Tibial artery (tissue), 4 donors: ENCODE measurements around the gene NUMBL.

Source experiments
- DNase-seq, 2 donors: peaks; one replicate each; pipeline ENCODE4 v3.0.0-alpha.2; 2019
- H3K27ac ChIP-seq, 2 donors: fragments of 200-600 bp; sonication (generic) in 1 of 2; 1 replicate in 1 of 2; 2 replicates in 1 of 2; pipeline ENCODE4 v1.5.1; 2018 to 2019; ENCODE audit warnings: mild to moderate bottlenecking in 1 of 2
- H3K27me3 ChIP-seq, 2 donors: fragments of 200-600 bp; sonication (generic) in 1 of 2; one replicate each; pipeline versions ENCODE4 v1.5.1 to v1.6.0; 2016 to 2019
- H3K36me3 ChIP-seq, 3 donors: fragments of 200-600 bp; sonication (generic) in 2 of 3; one replicate each; pipeline ENCODE4 v1.5.1; 2016 to 2019; ENCODE audit warnings: mild to moderate bottlenecking in 2 of 3
- H3K4me1 ChIP-seq, 4 donors: fragments of 200-600 bp; sonication (generic) in 2 of 4; 1 replicate in 3 of 4; 2 replicates in 1 of 4; pipeline ENCODE4 v1.5.1; 2016 to 2019
- H3K4me3 ChIP-seq, 2 donors: fragments of 200-600 bp; sonication (generic) in 1 of 2; 1 replicate in 1 of 2; 2 replicates in 1 of 2; pipeline ENCODE4 v1.5.1; 2018 to 2019; ENCODE audit warnings: mild to moderate bottlenecking in 2 of 2
- H3K9me3 ChIP-seq, 3 donors: fragments of 200-600 bp; sonication (generic) in 1 of 3; one replicate each; pipeline ENCODE4 v1.5.1; 2016 to 2019
- intact Hi-C: fragments of 100-400 bp; cut with DNase I; formaldehyde crosslinking; loops from one replicate; pipeline ENCODE4 v1.15.0; 2023; ENCODE audit warnings: low total_unique reads
- TF ChIP-seq, protein P1 (sequence below), 2 experiments: fragments of 200-600 bp in 1 of 2; fragments of 450-650 bp in 1 of 2; IDR thresholded peaks; one replicate each; pipeline ENCODE4 v1.5.1; 2017 to 2019; ENCODE audit warnings: antibody characterized with exemption in 2 of 2, mild to moderate bottlenecking in 1 of 2, moderate library complexity in 1 of 2

Gene NUMBL

DNA sequence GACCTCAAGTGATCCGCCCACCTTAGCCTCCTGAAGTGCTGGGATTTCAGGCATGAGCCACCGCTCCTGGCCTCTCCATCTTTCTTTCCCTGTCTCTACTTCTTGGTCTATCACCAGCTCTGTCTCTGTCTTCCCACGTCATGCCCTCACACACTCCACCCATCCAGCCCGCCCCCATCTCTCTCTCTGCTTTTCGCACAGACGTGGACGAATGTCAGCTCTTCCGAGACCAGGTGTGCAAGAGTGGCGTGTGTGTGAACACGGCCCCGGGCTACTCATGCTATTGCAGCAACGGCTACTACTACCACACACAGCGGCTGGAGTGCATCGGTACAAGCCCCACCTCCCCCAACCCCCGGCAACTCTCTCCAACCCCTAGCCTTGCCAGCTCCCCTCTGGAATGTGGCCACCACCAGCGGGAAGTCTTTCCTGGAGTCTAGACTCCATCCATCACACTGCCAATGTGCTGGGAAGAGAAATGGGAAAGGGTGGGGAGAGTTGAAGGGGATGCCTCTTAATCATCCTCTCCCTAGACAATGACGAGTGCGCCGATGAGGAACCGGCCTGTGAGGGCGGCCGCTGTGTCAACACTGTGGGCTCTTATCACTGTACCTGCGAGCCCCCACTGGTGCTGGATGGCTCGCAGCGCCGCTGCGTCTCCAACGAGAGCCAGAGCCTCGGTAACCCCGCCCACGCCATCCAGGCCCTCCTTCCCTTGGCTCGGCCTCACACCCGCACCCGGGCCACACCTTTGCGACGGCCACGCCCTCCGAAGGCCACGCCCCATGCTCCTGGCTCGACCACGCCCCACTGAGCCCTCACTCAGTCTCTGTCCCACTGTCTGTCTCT is 66.8 kb downstream of the NUMBL start:
- H3K4me1 ChIP-seq: no peaks in the 10 kb centered on the region
- intact Hi-C loops: no loop called here
- TF ChIP-seq, protein P1, sequence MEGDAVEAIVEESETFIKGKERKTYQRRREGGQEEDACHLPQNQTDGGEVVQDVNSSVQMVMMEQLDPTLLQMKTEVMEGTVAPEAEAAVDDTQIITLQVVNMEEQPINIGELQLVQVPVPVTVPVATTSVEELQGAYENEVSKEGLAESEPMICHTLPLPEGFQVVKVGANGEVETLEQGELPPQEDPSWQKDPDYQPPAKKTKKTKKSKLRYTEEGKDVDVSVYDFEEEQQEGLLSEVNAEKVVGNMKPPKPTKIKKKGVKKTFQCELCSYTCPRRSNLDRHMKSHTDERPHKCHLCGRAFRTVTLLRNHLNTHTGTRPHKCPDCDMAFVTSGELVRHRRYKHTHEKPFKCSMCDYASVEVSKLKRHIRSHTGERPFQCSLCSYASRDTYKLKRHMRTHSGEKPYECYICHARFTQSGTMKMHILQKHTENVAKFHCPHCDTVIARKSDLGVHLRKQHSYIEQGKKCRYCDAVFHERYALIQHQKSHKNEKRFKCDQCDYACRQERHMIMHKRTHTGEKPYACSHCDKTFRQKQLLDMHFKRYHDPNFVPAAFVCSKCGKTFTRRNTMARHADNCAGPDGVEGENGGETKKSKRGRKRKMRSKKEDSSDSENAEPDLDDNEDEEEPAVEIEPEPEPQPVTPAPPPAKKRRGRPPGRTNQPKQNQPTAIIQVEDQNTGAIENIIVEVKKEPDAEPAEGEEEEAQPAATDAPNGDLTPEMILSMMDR (IDR thresholded peaks at IDR 0.05): no peak
- no peaks in the 10 kb centered on the region for H3K9me3 ChIP-seq
- H3K36me3 ChIP-seq: peaks cover 39 to 89% (median 63%) of the 10 kb centered on the region in 3 donors
- no peak for DNase-seq
- no peak overlapping the region for H3K27ac ChIP-seq
- H3K4me3 ChIP-seq: no peak overlapping the region
- no peaks in the 10 kb centered on the region for H3K27me3 ChIP-seq

DNA sequence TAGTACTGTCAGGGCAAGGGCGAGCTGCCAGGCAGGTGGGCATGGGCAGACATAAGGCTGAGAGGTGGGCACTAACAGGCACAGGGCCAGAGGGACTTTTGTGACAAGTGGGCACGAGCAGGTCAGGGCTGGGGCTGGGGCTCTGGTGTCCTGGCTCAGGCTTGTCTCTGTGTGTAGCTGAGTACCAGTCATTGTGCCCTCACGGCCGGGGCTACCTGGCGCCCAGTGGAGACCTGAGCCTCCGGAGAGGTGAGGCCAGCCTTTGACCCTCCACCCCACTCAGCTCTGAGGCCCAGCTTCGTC is 67.7 kb downstream of the NUMBL start:
- no peak for DNase-seq
- no peak overlapping the region for H3K27ac ChIP-seq
- intact Hi-C loops: no loop called here
- H3K9me3 ChIP-seq: no peaks in the 10 kb centered on the region
- no peaks in the 10 kb centered on the region for H3K4me1 ChIP-seq
- H3K27me3 ChIP-seq: no peaks in the 10 kb centered on the region
- TF ChIP-seq, protein P1 (IDR thresholded peaks at IDR 0.05): no peak
- H3K36me3 ChIP-seq: peaks cover 39 to 82% (median 63%) of the 10 kb centered on the region in 3 donors
- no peak overlapping the region for H3K4me3 ChIP-seq

DNA sequence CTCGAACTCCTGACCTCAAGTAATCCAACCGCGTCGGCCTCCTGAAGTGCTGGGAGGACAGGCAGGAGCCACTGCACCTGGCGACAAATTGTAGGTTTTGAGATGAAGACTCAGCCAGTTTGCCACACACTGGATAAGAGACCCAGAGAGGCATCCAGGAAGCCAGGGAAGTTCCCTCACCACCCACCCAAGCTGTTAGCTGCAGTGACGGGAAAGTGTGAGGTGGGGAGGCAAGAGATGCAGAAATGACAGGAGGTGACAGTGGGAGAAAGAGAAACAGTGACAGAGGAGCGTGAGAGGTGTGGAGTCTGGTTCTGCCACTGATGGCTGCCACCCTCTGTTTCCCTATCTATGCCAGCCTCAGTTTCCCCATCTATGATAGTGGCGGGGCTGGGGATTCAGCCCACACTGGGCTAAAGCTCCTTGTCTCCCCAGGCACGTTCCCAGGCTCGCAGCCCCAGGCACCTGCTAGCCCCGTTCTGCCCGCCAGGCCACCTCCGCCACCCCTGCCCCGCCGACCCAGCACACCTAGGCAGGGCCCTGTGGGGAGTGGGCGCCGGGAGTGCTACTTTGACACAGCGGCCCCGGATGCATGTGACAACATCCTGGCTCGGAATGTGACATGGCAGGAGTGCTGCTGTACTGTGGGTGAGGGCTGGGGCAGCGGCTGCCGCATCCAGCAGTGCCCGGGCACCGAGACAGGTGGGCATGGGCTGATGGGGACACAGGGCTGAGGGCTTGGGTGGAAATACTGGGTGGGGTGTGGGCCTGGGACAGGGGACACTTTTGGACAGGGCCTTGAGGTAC is 68.3 kb downstream of the NUMBL start:
- DNase-seq: no peak
- TF ChIP-seq, protein P1 (IDR thresholded peaks at IDR 0.05): no peak
- Histone ChIP-seq H3K27me3 (no peaks in the 10 kb centered on the region), H3K27ac (no peak overlapping the region), H3K4me3 (no peak overlapping the region), H3K36me3 (peaks cover 39 to 76% (median 57%) of the 10 kb centered on the region in 3 donors), H3K9me3 (no peaks in the 10 kb centered on the region), H3K4me1 (no peaks in the 10 kb centered on the region)
- intact Hi-C loops: no loop called here

DNA sequence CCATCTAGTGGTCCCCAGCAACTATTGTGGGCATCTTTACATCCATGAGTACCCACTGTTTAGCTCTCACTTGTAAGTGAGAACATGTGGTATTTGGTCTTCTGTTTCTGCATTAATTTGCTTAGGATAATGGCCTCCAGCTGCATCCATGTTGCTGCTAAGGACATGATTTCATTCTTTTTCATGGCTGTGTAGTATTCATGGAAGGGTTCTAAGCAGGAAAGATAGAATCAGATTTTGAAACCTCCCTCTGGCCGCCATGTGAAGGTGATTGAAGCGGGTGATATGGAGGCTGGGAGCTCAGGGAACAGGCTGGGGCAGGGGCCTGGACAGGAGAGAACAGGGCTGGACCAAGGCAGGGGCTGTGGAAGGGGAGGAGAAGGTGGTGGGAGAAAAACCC is 69.2 kb downstream of the NUMBL start:
- Histone ChIP-seq H3K27ac (no peak overlapping the region), H3K9me3 (no peaks in the 10 kb centered on the region), H3K4me1 (no peaks in the 10 kb centered on the region), H3K36me3 (peaks cover 39 to 67% (median 56%) of the 10 kb centered on the region in 3 donors), H3K27me3 (no peaks in the 10 kb centered on the region), H3K4me3 (no peak overlapping the region)
- TF ChIP-seq, protein P1 (IDR thresholded peaks at IDR 0.05): no peak
- no peak for DNase-seq
- intact Hi-C loops: no loop called here

DNA sequence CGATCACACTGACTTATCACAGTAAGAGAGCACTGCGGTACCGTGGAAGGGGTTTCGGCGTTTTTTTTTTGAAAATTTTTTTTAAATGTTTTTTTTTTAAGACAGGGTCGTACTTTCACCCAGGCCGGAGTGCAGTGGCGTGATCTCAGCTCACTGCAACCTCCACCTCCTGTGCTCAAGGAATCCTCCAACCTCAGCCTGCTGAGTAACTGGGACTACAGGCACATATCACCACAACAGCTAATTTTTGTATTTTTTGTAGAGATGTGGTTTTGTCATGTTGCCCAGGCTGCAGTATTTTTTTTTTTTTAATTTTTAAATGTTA is 70.3 kb downstream of the NUMBL start:
- Histone ChIP-seq H3K36me3 (peaks cover 35 to 56% (median 49%) of the 10 kb centered on the region in 3 donors), H3K27ac (no peak overlapping the region)
- intact Hi-C loops: no loop called here

More for the DNA sequence above, 70.3 kb downstream of the NUMBL start:
- Histone ChIP-seq H3K4me3 (no peak overlapping the region), H3K27me3 (no peaks in the 10 kb centered on the region), H3K9me3 (no peaks in the 10 kb centered on the region), H3K4me1 (peaks cover 0 to 3% (median 0%) of the 10 kb centered on the region in 4 donors)
- TF ChIP-seq, protein P1 (IDR thresholded peaks at IDR 0.05): no peak
- DNase-seq: no peak
